ENCODE measurements around the gene ZNF407.

Gene ZNF407

DNA sequence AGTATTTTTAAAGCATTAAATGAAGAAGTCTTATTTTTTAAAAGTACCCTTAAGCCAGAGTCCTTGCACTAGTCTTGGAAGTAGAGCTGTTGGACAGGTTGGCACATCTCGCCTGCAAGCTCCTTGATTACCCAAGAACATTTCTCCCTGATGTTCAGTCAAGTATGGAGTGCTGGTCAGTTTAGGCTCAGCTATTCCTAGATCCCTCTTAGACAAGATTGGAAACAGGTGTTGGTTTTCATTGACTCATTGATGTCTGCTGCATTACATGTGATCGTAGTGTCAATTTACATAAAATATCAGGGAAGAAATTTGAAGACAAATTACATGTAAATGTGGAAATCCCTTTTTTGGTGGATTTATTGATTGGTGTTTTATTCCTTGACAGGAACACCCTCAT lies 170.4 kb downstream of the ZNF407 start:
- H3K36me3 ChIP-seq (ENCODE audit: control insufficient read depth in 1 of 2, insufficient read depth in 2 of 2, low read length in 2 of 2), result no peaks in the 10 kb centered on the region
- H3K27ac ChIP-seq (ENCODE audit: low read length), result no peak overlapping the region
- H3K9me3 ChIP-seq (ENCODE audit: control insufficient read depth in 1 of 2, low read length in 2 of 2), result no peaks in the 10 kb centered on the region
- H3K27me3 ChIP-seq (ENCODE audit: low read depth, low read length), result no peaks in the 10 kb centered on the region
- H3K4me1 ChIP-seq (ENCODE audit: control insufficient read depth in 1 of 2, insufficient read depth in 2 of 2, low read length in 2 of 2), result no peaks in the 10 kb centered on the region
- H3K4me3 ChIP-seq (ENCODE audit: low read depth in 1 of 2, low read length in 2 of 2), result no peak overlapping the region

DNA sequence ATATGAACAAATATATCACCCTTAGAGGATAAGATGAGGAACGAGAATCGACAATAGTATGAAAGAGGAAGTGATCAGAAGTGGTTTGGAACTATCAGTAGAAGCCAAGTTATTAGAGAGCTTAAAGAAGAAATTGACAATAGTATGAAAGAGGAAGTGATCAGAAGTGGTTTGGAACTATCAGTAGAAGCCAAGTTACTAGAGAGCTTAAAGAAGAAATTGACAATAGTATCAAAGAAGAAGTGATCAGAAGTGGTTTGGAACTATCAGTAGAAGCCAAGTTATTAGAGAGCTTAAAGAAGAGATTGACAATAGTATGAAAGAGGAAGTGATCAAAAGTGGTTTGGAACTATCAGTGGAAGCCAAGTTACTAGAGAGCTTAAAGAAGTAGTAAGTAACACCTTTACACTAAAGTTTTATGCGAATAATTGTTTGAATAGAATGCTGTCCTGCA lies 175.5 kb downstream of the ZNF407 start:
- Histone ChIP-seq H3K36me3 (ENCODE audit: control insufficient read depth in 1 of 2, insufficient read depth in 2 of 2, low read length in 2 of 2) (no peaks in the 10 kb centered on the region), H3K4me3 (ENCODE audit: low read depth in 1 of 2, low read length in 2 of 2) (no peak overlapping the region), H3K4me1 (ENCODE audit: control insufficient read depth in 1 of 2, insufficient read depth in 2 of 2, low read length in 2 of 2) (no peaks in the 10 kb centered on the region), H3K27ac (ENCODE audit: low read length) (no peak overlapping the region), H3K27me3 (ENCODE audit: low read depth, low read length) (no peaks in the 10 kb centered on the region), H3K9me3 (ENCODE audit: control insufficient read depth in 1 of 2, low read length in 2 of 2) (no peaks in the 10 kb centered on the region)

DNA sequence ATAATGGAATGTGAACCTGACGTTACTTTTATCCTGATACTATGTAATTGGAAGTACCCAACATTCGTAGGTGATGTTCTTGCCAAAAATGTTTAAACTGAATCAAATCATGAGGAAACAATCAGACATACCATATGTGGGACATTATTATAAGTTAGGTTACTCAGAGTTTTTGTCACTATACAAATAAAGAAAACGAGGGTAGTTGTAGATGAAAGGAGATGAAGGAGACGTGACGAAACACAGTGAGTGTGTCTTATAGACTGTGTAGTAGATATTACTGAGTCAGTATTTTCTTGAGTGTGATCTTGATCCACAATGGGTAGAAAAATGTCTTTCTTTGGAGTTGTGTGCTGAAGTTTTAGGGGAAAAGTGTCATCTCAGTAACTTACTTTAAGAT lies 176.8 kb downstream of the ZNF407 start:
- Histone ChIP-seq H3K4me1 (ENCODE audit: control insufficient read depth in 1 of 2, insufficient read depth in 2 of 2, low read length in 2 of 2) (no peaks in the 10 kb centered on the region), H3K36me3 (ENCODE audit: control insufficient read depth in 1 of 2, insufficient read depth in 2 of 2, low read length in 2 of 2) (no peaks in the 10 kb centered on the region), H3K4me3 (ENCODE audit: low read depth in 1 of 2, low read length in 2 of 2) (no peak overlapping the region), H3K27me3 (ENCODE audit: low read depth, low read length) (no peaks in the 10 kb centered on the region), H3K9me3 (ENCODE audit: control insufficient read depth in 1 of 2, low read length in 2 of 2) (no peaks in the 10 kb centered on the region), H3K27ac (ENCODE audit: low read length) (no peak overlapping the region)

DNA sequence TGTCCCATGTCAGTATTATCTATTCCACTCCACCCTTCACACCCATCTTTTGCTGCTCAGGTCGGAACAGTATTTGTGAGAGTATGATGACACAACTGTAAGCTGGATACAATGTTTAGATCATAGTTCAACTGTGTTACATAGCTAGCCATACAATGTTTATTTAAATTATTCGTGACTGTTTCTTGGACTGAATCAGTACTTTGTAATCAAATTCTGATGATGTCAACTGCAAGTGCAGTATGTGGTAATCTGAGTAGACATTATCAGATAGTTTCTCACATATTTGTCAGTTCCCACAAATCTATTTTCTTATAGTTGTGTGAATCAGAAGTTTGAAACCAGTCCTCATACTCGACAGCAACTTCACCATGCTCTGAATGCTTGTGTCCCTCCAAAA lies 177.6 kb downstream of the ZNF407 start:
- Histone ChIP-seq H3K36me3 (ENCODE audit: control insufficient read depth in 1 of 2, insufficient read depth in 2 of 2, low read length in 2 of 2) (no peaks in the 10 kb centered on the region), H3K4me3 (ENCODE audit: low read depth in 1 of 2, low read length in 2 of 2) (no peak overlapping the region), H3K4me1 (ENCODE audit: control insufficient read depth in 1 of 2, insufficient read depth in 2 of 2, low read length in 2 of 2) (no peaks in the 10 kb centered on the region), H3K9me3 (ENCODE audit: control insufficient read depth in 1 of 2, low read length in 2 of 2) (no peaks in the 10 kb centered on the region), H3K27ac (ENCODE audit: low read length) (no peak overlapping the region), H3K27me3 (ENCODE audit: low read depth, low read length) (no peaks in the 10 kb centered on the region)

DNA sequence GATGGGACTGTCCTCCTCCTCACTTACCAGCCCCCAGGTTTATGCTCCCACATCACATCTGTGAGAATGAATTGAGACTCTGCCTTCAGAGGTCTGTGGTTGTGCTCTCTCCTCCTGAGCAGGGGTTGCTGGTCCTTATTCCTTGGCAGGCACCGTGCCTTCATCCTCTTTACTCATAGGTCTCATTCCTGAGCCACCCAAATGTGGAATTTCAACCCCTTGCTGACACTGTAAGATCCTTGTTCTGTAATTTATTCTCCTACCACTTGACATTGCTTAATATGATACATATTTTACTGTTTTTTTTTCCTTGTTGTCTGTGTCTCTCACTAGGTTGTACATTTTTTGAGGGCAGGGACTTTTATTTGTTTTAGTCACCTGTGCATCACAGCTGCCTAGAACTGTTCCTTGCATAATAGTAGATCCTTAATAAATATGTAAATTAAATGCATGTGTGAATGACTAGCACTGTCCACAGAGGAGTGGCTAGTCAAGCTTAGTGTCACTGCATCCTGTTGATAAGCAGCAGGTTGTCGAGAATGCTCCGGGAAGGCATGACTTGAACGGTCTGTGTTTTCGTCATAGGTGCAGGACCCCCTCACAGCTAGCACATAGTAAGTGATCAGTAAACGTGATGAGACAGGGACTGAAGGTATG lies 180.6 kb downstream of the ZNF407 start:
- Histone ChIP-seq H3K4me1 (ENCODE audit: control insufficient read depth in 1 of 2, insufficient read depth in 2 of 2, low read length in 2 of 2) (no peaks in the 10 kb centered on the region), H3K27me3 (ENCODE audit: low read depth, low read length) (no peaks in the 10 kb centered on the region), H3K36me3 (ENCODE audit: control insufficient read depth in 1 of 2, insufficient read depth in 2 of 2, low read length in 2 of 2) (no peaks in the 10 kb centered on the region), H3K27ac (ENCODE audit: low read length) (no peak overlapping the region), H3K4me3 (ENCODE audit: low read depth in 1 of 2, low read length in 2 of 2) (no peak overlapping the region), H3K9me3 (ENCODE audit: control insufficient read depth in 1 of 2, low read length in 2 of 2) (no peaks in the 10 kb centered on the region)

DNA sequence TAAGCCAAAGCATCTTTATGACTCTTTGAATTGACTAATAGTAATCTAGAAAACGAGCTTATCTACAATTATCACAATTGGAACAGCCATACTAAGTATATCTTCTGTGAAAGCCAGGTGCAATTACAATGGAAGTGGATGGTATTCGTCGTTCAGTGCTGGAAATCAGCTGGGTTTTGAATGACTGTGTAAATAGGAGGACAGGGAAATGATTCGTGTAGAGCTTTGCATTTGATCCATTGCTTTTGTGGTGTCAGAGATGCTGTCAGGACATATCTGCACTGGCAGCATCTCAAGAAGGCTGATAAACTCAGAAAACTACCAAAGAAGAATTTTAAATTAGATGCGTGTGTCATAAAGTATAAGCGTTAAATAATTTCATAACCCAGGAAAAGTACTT lies 187.1 kb downstream of the ZNF407 start:
- Histone ChIP-seq H3K9me3 (ENCODE audit: control insufficient read depth in 1 of 2, low read length in 2 of 2) (no peaks in the 10 kb centered on the region), H3K27me3 (ENCODE audit: low read depth, low read length) (no peaks in the 10 kb centered on the region), H3K27ac (ENCODE audit: low read length) (no peak overlapping the region), H3K4me3 (ENCODE audit: low read depth in 1 of 2, low read length in 2 of 2) (no peak overlapping the region), H3K4me1 (ENCODE audit: control insufficient read depth in 1 of 2, insufficient read depth in 2 of 2, low read length in 2 of 2) (no peaks in the 10 kb centered on the region), H3K36me3 (ENCODE audit: control insufficient read depth in 1 of 2, insufficient read depth in 2 of 2, low read length in 2 of 2) (no peaks in the 10 kb centered on the region)

DNA sequence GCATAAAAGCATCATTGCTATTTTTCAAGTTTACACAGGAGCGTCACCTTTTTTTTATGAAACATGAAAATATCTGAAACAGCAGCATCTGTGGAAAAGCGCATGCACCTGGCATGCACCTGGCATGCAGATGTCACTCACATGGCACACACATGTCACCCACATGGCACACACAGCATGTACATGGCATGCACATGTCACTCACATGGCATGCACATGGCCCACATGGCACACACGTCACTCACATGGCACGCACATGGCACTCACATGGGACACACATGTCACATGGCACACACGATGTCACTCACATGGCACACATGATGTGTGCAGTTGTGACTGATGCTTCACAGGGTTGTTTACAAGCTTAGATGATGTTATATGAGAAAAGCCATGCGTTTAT lies 188.0 kb downstream of the ZNF407 start:
- no peak overlapping the region for H3K27ac ChIP-seq (ENCODE audit: low read length)
- no peak overlapping the region for H3K4me3 ChIP-seq (ENCODE audit: low read depth in 1 of 2, low read length in 2 of 2)
- H3K36me3 ChIP-seq (ENCODE audit: control insufficient read depth in 1 of 2, insufficient read depth in 2 of 2, low read length in 2 of 2), result no peaks in the 10 kb centered on the region
- no peaks in the 10 kb centered on the region for H3K4me1 ChIP-seq (ENCODE audit: control insufficient read depth in 1 of 2, insufficient read depth in 2 of 2, low read length in 2 of 2)
- H3K27me3 ChIP-seq (ENCODE audit: low read depth, low read length), result no peaks in the 10 kb centered on the region
- H3K9me3 ChIP-seq (ENCODE audit: control insufficient read depth in 1 of 2, low read length in 2 of 2), result no peaks in the 10 kb centered on the region

DNA sequence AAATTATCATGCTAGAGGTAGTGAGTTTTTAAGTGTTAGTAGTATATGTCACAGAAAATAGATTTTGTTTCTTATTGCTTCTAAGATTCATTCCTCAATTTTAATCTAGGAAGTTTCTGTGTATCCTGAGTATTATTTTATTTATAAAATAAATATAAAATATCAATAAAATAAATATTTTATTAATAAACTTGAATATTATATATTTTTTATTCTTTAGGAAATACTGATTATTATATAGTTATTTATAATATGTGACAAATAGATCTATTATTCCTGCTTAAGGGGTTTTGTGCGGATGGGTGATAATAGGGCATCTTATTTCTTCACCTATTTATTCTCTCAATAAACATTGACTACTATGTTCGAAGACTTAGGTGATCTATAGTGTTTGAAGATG lies 191.0 kb downstream of the ZNF407 start:
- no peak overlapping the region for H3K4me3 ChIP-seq (ENCODE audit: low read depth in 1 of 2, low read length in 2 of 2)
- no peaks in the 10 kb centered on the region for H3K36me3 ChIP-seq (ENCODE audit: control insufficient read depth in 1 of 2, insufficient read depth in 2 of 2, low read length in 2 of 2)
- no peaks in the 10 kb centered on the region for H3K9me3 ChIP-seq (ENCODE audit: control insufficient read depth in 1 of 2, low read length in 2 of 2)
- no peak overlapping the region for H3K27ac ChIP-seq (ENCODE audit: low read length)
- H3K27me3 ChIP-seq (ENCODE audit: low read depth, low read length), result no peaks in the 10 kb centered on the region
- H3K4me1 ChIP-seq (ENCODE audit: control insufficient read depth in 1 of 2, insufficient read depth in 2 of 2, low read length in 2 of 2), result no peaks in the 10 kb centered on the region

DNA sequence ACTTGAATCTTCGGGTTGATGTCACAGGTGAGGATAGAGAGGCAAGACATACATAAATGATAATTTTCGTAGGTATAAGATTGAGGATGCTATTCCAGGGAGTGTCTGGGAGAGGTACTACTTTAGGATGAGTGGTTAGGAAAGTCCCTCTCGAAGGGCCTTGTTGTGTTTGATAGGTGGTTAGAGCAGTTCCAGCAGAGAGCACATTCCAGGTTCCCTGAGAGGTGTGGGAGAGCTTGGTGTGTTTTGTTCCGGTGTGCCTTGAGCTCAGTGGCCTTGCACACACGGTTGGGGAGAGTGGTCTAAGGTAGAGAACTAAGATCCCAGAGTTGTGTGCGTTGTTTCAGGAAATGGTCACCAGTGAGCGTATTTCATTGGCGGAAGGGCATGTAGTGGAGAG lies 191.4 kb downstream of the ZNF407 start:
- Histone ChIP-seq H3K27ac (ENCODE audit: low read length) (no peak overlapping the region), H3K36me3 (ENCODE audit: control insufficient read depth in 1 of 2, insufficient read depth in 2 of 2, low read length in 2 of 2) (no peaks in the 10 kb centered on the region), H3K9me3 (ENCODE audit: control insufficient read depth in 1 of 2, low read length in 2 of 2) (no peaks in the 10 kb centered on the region), H3K4me1 (ENCODE audit: control insufficient read depth in 1 of 2, insufficient read depth in 2 of 2, low read length in 2 of 2) (no peaks in the 10 kb centered on the region), H3K27me3 (ENCODE audit: low read depth, low read length) (no peaks in the 10 kb centered on the region), H3K4me3 (ENCODE audit: low read depth in 1 of 2, low read length in 2 of 2) (no peak overlapping the region)

DNA sequence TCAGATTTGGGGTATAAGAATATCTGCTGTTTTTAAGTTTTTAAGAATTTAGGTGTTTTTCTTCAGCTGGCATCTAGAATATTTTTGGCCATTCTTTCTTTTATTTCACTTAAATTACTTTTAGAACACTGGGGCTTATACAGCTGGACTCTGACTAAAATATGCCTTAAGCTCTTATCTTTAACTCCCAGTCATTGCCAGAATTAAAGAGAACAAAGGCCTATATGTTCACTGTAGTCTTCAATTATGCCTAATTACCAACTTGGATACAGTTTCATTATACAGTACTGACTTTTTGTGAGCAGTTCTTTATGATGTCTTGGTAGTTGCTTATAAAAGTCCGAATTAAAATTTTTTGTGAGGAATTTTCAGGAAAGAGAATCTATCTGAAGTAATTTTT lies 192.8 kb downstream of the ZNF407 start:
- Histone ChIP-seq H3K4me1 (ENCODE audit: control insufficient read depth in 1 of 2, insufficient read depth in 2 of 2, low read length in 2 of 2) (no peaks in the 10 kb centered on the region), H3K27me3 (ENCODE audit: low read depth, low read length) (no peaks in the 10 kb centered on the region), H3K27ac (ENCODE audit: low read length) (no peak overlapping the region), H3K4me3 (ENCODE audit: low read depth in 1 of 2, low read length in 2 of 2) (no peak overlapping the region), H3K9me3 (ENCODE audit: control insufficient read depth in 1 of 2, low read length in 2 of 2) (no peaks in the 10 kb centered on the region), H3K36me3 (ENCODE audit: control insufficient read depth in 1 of 2, insufficient read depth in 2 of 2, low read length in 2 of 2) (no peaks in the 10 kb centered on the region)

DNA sequence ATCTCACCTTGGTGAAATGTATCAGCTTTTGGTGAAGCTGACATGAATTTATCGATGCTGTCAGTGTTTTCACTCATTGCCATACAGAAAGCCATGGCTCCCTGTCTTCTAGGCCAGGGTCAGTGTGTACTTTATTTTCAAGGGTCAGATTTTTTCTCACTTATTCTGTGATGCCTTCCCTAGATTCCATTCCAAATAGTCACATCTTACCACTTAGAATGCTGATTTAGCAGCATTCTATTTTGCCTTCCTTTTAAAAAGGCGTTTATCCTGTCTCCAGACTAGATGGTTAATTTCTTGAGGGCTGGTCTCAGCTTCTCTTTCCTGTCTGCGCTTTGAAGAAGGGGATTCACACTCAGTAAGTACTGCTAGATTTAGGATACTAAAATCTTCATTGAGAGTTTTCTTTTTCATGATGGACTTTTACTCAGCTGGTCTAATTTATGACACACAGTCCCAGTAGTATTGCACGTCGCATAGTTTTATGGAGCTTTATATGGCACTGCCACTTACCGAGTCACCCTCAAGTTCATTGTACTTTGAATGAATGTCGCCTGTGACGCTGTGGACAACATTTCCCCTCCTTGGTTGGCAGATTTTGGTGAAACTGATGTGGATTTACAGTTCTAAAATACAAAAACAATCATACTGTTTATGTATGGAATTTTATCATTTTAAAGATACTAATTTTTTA lies 194.0 kb downstream of the ZNF407 start:
- Histone ChIP-seq H3K4me3 (ENCODE audit: low read depth in 1 of 2, low read length in 2 of 2) (no peak overlapping the region), H3K36me3 (ENCODE audit: control insufficient read depth in 1 of 2, insufficient read depth in 2 of 2, low read length in 2 of 2) (no peaks in the 10 kb centered on the region), H3K9me3 (ENCODE audit: control insufficient read depth in 1 of 2, low read length in 2 of 2) (no peaks in the 10 kb centered on the region), H3K4me1 (ENCODE audit: control insufficient read depth in 1 of 2, insufficient read depth in 2 of 2, low read length in 2 of 2) (peaks cover 0 to under 1% of the 10 kb centered on the region in 2 donors), H3K27me3 (ENCODE audit: low read depth, low read length) (no peaks in the 10 kb centered on the region), H3K27ac (ENCODE audit: low read length) (no peak overlapping the region)

DNA sequence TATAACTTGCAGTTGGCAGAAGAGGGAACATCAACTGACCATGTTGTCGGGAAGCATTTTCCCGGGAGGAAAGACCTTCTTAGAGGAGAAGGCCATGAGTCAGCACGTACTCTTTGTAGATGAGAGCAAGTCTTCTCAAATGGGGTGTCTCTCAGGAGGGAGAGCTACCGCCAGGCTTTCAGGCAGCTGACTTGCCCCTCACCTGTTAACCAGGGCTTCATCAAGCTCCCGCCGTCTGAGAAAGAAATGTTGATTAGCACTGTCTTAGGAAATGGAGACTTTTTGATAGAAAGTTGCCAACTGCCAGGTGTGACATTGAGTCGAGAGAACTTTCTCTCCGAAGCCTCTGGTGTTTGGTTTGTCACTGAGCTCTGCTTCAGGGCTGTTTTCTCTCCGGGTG lies 196.1 kb downstream of the ZNF407 start:
- no peaks in the 10 kb centered on the region for H3K27me3 ChIP-seq (ENCODE audit: low read depth, low read length)
- H3K9me3 ChIP-seq (ENCODE audit: control insufficient read depth in 1 of 2, low read length in 2 of 2), result no peaks in the 10 kb centered on the region
- H3K36me3 ChIP-seq (ENCODE audit: control insufficient read depth in 1 of 2, insufficient read depth in 2 of 2, low read length in 2 of 2), result no peaks in the 10 kb centered on the region
- no peak overlapping the region for H3K4me3 ChIP-seq (ENCODE audit: low read depth in 1 of 2, low read length in 2 of 2)
- no peak overlapping the region for H3K27ac ChIP-seq (ENCODE audit: low read length)
- H3K4me1 ChIP-seq (ENCODE audit: control insufficient read depth in 1 of 2, insufficient read depth in 2 of 2, low read length in 2 of 2), result peaks cover 3 to 10% of the 10 kb centered on the region in 2 donors
